ENCODE results near the gene TFR2. TPM values are rescaled to one million over a fixed set of nuclear protein-coding genes. Genes with fewer than 3 reads are reported as not detected.
A peak's percentile ranks its signal among the peaks of the same experiment; 100 is the strongest.

TFR2 gene
- polyA plus RNA-seq (2013, experiment 1 of 2) = 1.1 TPM
- polyA plus RNA-seq (2013, experiment 2 of 2) = 0.25 TPM

DNA sequence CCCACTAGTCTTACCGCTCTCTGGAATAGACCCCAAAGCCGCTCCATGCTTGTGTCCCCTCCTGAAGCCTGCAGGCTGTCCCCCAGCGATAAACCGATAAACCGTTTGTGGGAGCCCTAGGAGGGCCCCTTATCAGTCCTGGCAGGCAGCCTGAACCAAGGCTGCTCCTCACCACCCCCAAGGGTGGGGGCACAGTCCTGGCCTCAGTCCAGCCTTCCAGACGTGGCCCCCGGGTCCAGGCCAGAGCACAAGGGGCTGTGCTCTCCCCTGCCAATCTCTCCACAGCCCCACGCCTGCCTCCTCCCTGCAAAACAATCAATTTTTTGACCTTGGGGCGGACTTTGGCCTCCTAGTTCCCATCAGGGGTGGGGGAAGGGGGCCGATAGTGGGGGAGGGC is at the start of gene TFR2:
TFR2 (minus strand) TSS at position 90 of the 397 bp plus-strand sequence; CDS start at position 47, 43 bp downstream.
- Histone ChIP-seq H3K9me3 (ENCODE audit: control insufficient read depth, low read length) (no peaks in the 10 kb centered on the region), H3K27ac (ENCODE audit: low read depth, low read length, severe bottlenecking) (no peak within 1 kb of the TSS), H3K36me3 (ENCODE audit: control insufficient read depth, insufficient read depth, low read length) (no peaks in the 10 kb centered on the region), H3K4me3 (ENCODE audit: extremely low read depth, insufficient read depth, low read length, poor library complexity, severe bottlenecking) (no peak within 1 kb of the TSS), H3K4me1 (ENCODE audit: control insufficient read depth, insufficient read depth, low read length, poor library complexity, severe bottlenecking) (no peaks in the 10 kb centered on the region)
- WGBS, 2 experiments (ENCODE audit: insufficient coverage in 2 of 2) = 87 to 94% methylated on average over 7 to 8 of the region's 10 CpGs

DNA sequence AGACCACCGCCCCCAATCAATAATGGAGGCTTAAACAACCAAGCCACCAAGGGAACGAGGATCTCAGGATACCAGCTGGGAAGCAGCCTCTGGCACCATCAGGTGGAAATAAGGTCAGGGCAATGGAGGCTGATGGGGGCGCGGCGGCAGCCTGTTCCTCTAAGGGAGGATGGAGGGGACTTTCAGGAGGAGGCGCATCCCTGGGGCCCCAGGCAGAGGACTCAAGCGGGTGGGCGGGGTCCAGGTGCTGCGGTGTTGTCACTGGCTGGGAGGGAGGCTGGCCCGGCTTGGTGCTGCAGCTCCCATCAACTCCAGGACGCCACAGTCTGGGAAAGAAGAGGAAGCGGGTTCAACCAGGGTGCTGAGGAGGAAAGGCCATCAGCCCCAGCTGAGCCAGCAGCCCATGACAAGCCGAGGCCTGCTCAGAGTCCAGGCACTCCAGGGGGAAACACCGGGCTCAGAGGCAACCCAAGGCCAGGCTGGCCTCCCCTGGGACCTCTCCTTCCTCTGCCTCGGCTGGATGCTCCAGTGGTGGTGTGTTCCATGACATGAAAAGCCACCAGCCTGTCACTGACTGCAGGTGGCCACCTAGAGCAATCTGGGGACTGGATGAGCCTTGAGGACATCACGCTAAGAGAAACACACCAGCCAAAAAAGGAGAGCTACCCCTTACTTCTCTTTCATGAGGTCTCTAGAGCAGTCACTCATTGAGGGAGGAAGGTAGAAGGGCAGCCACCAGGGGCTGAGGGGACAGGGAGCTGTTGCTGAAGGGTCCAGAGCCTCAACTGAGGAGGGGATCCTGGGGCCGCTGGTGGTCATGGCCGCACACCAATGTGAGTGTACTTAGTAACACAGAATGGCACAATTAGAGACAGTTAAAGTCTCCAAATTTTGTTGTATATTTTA is 48.1 kb upstream of the TFR2 start:
- H3K36me3 ChIP-seq (ENCODE audit: control insufficient read depth, insufficient read depth, low read length) = peaks cover 63% of the 10 kb centered on the region
- H3K27ac ChIP-seq (ENCODE audit: low read depth, low read length, severe bottlenecking) = no peak overlapping the region
- WGBS, 2 experiments (ENCODE audit: insufficient coverage in 2 of 2) = 89 to 94% methylated on average over 16 to 17 of the region's 18 CpGs
- H3K4me3 ChIP-seq (ENCODE audit: extremely low read depth, insufficient read depth, low read length, poor library complexity, severe bottlenecking) = no peak overlapping the region
- no peaks in the 10 kb centered on the region for H3K9me3 ChIP-seq (ENCODE audit: control insufficient read depth, low read length)
- peaks cover 27% of the 10 kb centered on the region for H3K4me1 ChIP-seq (ENCODE audit: control insufficient read depth, insufficient read depth, low read length, poor library complexity, severe bottlenecking)

DNA sequence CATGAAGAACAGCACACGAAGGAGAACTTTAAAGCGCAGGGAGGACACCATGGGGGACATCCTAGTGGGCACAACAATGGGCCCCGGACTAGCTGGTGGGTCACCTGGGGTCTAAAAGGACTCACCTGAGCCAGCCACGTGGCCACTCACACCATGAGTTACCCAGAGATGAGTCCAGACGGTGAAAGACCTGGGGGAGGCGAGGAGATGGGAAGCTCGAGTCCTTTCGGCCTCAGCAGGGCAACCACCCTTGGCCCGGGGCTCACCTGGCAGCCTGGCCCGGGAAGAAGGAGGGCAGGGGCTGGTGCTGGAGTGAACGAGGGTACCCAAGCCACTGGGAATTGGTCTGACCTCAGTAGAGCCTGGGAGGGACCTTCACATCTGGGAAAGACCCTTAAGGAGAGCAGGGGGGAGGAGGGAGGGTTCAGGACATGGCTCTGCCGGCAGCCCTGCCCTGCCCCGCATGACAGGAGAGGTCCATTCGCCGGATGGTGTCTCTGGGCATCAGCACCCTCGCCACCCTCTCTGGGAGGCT is 47.0 kb upstream of the TFR2 start:
- Histone ChIP-seq H3K27ac (ENCODE audit: low read depth, low read length, severe bottlenecking) (no peak overlapping the region), H3K4me3 (ENCODE audit: extremely low read depth, insufficient read depth, low read length, poor library complexity, severe bottlenecking) (no peak overlapping the region), H3K4me1 (ENCODE audit: control insufficient read depth, insufficient read depth, low read length, poor library complexity, severe bottlenecking) (peaks cover 27% of the 10 kb centered on the region), H3K36me3 (ENCODE audit: control insufficient read depth, insufficient read depth, low read length) (peaks cover 74% of the 10 kb centered on the region), H3K9me3 (ENCODE audit: control insufficient read depth, low read length) (no peaks in the 10 kb centered on the region)
- 96 to 97% methylated on average over 11 to 14 of the region's 16 CpGs for WGBS, 2 experiments (ENCODE audit: insufficient coverage in 2 of 2)

DNA sequence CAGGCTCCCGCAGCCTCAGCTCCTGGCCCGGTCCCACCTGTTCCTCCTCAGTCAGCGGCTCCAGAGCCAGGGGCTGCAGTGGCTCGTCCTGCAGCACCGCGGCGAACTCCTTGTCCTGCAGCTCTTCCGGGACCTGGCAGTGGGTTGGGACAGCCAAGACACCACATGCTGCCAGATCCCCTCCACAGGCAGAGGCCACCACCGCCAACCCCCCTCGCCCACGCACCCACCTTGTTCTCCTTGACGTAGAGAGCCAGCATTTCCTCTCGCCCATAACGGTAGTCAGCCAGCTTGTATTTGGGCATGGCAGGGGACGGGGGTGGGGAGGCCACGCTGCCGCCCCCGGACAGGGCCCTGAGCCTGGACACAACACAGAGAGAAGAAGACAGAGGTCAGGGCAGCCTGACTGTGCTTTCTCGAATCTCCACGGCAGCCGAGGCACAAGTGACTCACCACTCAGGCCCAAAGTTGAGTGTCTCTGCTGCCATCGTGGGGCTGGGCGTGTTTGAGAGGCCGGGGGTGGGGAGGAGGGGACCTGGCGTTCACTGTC is 46.5 kb upstream of the TFR2 start:
- Histone ChIP-seq H3K4me3 (ENCODE audit: extremely low read depth, insufficient read depth, low read length, poor library complexity, severe bottlenecking) (no peak overlapping the region), H3K27ac (ENCODE audit: low read depth, low read length, severe bottlenecking) (peak overlapping the region; percentile 10), H3K4me1 (ENCODE audit: control insufficient read depth, insufficient read depth, low read length, poor library complexity, severe bottlenecking) (peaks cover 27% of the 10 kb centered on the region), H3K9me3 (ENCODE audit: control insufficient read depth, low read length) (no peaks in the 10 kb centered on the region), H3K36me3 (ENCODE audit: control insufficient read depth, insufficient read depth, low read length) (peaks cover 79% of the 10 kb centered on the region)
- WGBS, 2 experiments (ENCODE audit: insufficient coverage in 2 of 2) = 92 to 98% methylated on average over 20 to 22 of the region's 25 CpGs

DNA sequence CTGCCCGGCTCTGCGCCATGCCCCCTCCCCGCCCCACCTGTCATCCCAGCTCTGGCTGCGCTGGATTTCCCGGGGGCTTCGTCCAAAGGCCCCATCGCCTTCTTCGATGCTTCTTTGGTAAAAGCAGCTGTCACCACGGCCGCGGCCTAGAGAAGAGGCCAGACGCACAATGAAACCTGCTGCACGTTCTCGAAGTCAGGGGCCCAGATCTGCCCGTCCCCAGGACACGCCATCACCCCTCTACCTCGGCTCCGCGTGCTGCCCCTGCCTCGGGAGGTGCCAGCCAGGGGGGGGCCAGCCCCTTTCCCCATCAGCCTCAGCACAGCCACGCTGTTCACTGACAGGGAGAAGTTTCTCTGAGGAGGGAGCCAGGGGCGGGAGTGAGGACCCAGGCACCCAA is 45.9 kb upstream of the TFR2 start:
- H3K36me3 ChIP-seq (ENCODE audit: control insufficient read depth, insufficient read depth, low read length) = peaks cover 84% of the 10 kb centered on the region
- H3K4me1 ChIP-seq (ENCODE audit: control insufficient read depth, insufficient read depth, low read length, poor library complexity, severe bottlenecking) = peaks cover 26% of the 10 kb centered on the region
- no peaks in the 10 kb centered on the region for H3K9me3 ChIP-seq (ENCODE audit: control insufficient read depth, low read length)
- WGBS, 2 experiments (ENCODE audit: insufficient coverage in 2 of 2) = 92 to 95% methylated on average over 14 to 19 of the region's 22 CpGs
- no peak overlapping the region for H3K27ac ChIP-seq (ENCODE audit: low read depth, low read length, severe bottlenecking)
- no peak overlapping the region for H3K4me3 ChIP-seq (ENCODE audit: extremely low read depth, insufficient read depth, low read length, poor library complexity, severe bottlenecking)

DNA sequence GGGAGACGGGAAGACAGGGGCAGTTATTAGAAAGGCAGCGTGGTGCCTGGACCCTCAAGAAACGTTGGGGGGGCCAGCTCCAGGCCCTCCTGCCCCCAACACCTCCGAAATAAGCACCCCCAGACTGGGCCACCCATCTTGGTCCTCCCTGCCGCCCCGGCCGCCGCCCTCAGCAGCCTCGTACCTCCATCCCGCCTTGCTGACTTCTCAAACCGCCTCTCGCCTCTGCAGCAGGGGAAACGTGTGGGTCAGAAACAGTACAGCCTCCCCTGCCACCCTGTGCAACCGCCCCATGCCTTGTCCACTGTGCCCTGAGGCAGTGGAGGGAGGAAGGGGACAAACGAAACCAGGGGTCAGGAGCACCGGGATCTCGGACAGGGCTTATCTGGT is 45.5 kb upstream of the TFR2 start:
- WGBS, 2 experiments (ENCODE audit: insufficient coverage in 2 of 2) = 92% methylated on average over 15 to 16 of the region's 17 CpGs
- H3K4me3 ChIP-seq (ENCODE audit: extremely low read depth, insufficient read depth, low read length, poor library complexity, severe bottlenecking) = no peak overlapping the region
- peaks cover 22% of the 10 kb centered on the region for H3K4me1 ChIP-seq (ENCODE audit: control insufficient read depth, insufficient read depth, low read length, poor library complexity, severe bottlenecking)
- H3K27ac ChIP-seq (ENCODE audit: low read depth, low read length, severe bottlenecking) = no peak overlapping the region
- H3K9me3 ChIP-seq (ENCODE audit: control insufficient read depth, low read length) = no peaks in the 10 kb centered on the region
- H3K36me3 ChIP-seq (ENCODE audit: control insufficient read depth, insufficient read depth, low read length) = peaks cover 89% of the 10 kb centered on the region

DNA sequence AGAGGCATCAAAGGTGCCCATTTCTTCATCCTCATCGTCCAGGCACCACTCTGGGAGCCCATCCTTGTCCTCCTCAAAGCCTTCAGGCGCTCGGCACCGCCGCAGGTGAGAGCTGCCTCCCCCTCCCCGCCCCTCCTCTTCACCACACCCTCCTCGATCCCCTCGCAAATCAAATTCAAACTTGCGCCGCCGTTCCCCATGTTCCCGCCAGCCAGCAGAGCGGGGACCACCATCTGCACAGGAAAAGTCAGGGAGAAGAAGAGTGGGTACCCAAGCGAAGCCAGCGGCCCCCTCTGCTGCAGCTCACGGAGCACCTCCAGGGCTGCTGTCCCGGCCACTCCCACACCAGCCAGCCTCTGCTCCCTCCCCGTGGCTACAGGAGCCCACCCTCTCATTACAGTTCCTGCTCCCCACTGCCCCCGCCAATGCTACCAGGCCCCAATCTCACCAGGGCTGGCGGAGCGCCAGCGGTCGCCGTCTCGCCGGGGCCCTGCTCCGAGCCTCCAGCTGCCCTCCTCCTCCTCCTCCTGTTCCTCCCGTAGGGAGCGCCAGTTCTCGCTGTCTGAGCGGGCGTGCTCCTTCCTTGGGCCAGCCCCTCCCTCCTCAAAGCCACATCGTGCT is 45.0 kb upstream of the TFR2 start:
- H3K36me3 ChIP-seq (ENCODE audit: control insufficient read depth, insufficient read depth, low read length) = peaks cover 94% of the 10 kb centered on the region
- H3K4me3 ChIP-seq (ENCODE audit: extremely low read depth, insufficient read depth, low read length, poor library complexity, severe bottlenecking) = no peak overlapping the region
- peaks cover 21% of the 10 kb centered on the region for H3K4me1 ChIP-seq (ENCODE audit: control insufficient read depth, insufficient read depth, low read length, poor library complexity, severe bottlenecking)
- WGBS, 2 experiments (ENCODE audit: insufficient coverage in 2 of 2) = 94 to 95% methylated on average over 16 to 28 of the region's 33 CpGs
- no peaks in the 10 kb centered on the region for H3K9me3 ChIP-seq (ENCODE audit: control insufficient read depth, low read length)
- no peak overlapping the region for H3K27ac ChIP-seq (ENCODE audit: low read depth, low read length, severe bottlenecking)

DNA sequence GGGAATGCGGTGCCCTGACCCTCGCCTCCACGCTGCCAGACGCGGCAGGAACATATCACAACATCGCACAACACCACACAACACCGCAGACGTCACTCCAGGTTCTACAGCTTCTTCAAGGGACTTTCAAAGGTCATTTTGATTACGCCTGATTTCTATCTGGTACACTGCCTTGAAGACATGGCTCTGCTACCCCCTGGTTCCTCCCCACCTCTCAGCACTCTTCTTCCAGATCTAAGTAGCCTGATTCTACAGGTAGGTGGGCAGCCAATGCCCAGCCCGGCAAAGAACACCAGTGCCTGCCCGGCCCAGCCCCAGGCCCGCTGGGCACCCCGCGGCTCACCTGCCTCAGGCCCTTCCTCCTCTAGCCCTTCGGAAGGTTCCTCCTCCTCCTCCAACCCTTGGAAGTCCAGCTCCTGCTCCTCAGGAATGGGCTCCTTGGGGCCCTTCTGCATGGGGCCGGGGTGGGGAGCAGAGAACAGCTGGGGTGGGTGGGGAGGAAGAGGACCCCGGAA is 44.3 kb upstream of the TFR2 start:
- Histone ChIP-seq H3K4me3 (ENCODE audit: extremely low read depth, insufficient read depth, low read length, poor library complexity, severe bottlenecking) (no peak overlapping the region), H3K27ac (ENCODE audit: low read depth, low read length, severe bottlenecking) (no peak overlapping the region), H3K9me3 (ENCODE audit: control insufficient read depth, low read length) (no peaks in the 10 kb centered on the region), H3K4me1 (ENCODE audit: control insufficient read depth, insufficient read depth, low read length, poor library complexity, severe bottlenecking) (peaks cover 21% of the 10 kb centered on the region), H3K36me3 (ENCODE audit: control insufficient read depth, insufficient read depth, low read length) (peaks cover 94% of the 10 kb centered on the region)
- 82 to 93% methylated on average over 2 to 16 of the region's 17 CpGs for WGBS, 2 experiments (ENCODE audit: insufficient coverage in 2 of 2)

DNA sequence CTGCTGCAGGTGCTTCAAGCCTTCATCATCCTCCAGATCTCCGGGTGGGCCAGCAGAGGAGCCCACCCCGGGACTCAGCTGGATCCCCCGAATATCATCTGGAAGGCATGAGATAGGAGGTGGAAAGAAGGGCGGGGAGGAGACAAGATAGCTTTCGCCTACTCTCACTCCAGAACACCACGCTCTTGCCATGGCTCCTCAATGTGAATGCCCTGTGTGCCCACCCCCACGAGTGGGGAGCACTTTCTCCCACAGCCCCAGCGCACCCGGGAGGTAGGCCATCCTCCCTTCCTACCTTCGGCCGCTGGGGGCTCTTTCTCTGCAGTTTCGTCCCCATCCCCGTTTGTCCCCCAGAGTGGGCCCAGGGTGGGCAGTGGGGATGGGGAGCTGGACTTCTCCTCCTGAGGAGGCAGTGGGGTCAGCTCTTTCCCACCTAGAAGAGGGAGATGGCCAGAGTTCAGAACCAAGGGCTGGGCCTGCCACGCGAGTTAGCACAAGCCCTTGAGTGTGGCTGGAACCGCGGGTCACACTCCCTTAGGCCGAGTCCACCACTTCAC is 43.8 kb upstream of the TFR2 start:
- H3K36me3 ChIP-seq (ENCODE audit: control insufficient read depth, insufficient read depth, low read length) = peaks cover 94% of the 10 kb centered on the region

DNA sequence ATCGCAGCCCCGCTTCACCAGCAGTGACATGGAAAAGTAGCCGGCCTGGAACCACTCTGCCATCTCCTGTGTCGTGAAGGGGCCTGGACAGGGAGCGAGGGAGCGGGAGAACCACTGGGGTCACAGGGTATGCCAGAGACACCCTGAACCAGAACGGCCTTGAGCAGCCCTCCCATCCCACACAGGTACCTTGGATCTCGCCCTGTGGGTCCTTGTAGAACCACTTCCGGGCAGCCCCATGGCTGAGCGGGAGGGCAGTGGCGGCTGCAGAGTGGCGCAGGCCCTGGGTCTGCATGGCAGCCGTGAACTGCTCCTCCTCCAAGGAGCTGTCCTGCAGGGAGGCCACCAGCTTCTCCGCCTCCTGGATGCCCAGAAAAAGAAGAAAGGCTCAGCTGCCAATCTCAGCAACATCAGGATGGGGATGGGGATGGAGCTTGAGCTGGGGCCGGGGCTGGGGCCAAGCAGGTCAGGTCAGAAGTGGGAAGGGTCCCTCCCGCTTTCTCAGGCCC is 43.2 kb upstream of the TFR2 start:
- Histone ChIP-seq H3K27ac (ENCODE audit: low read depth, low read length, severe bottlenecking) (no peak overlapping the region), H3K36me3 (ENCODE audit: control insufficient read depth, insufficient read depth, low read length) (peaks cover 96% of the 10 kb centered on the region), H3K4me1 (ENCODE audit: control insufficient read depth, insufficient read depth, low read length, poor library complexity, severe bottlenecking) (peaks cover 20% of the 10 kb centered on the region), H3K9me3 (ENCODE audit: control insufficient read depth, low read length) (no peaks in the 10 kb centered on the region), H3K4me3 (ENCODE audit: extremely low read depth, insufficient read depth, low read length, poor library complexity, severe bottlenecking) (no peak overlapping the region)
- 96% methylated on average over 8 to 14 of the region's 16 CpGs for WGBS, 2 experiments (ENCODE audit: insufficient coverage in 2 of 2)

More for the DNA sequence above, 43.8 kb upstream of the TFR2 start:
- Histone ChIP-seq H3K27ac (ENCODE audit: low read depth, low read length, severe bottlenecking) (no peak overlapping the region), H3K4me3 (ENCODE audit: extremely low read depth, insufficient read depth, low read length, poor library complexity, severe bottlenecking) (no peak overlapping the region), H3K4me1 (ENCODE audit: control insufficient read depth, insufficient read depth, low read length, poor library complexity, severe bottlenecking) (peaks cover 20% of the 10 kb centered on the region), H3K9me3 (ENCODE audit: control insufficient read depth, low read length) (no peaks in the 10 kb centered on the region)
- 88 to 89% methylated on average over 9 to 15 of the region's 18 CpGs for WGBS, 2 experiments (ENCODE audit: insufficient coverage in 2 of 2)
